Mesothelial cell of epicardium (in vitro differentiated cells): ENCODE results near the gene LRP5. TPM values are rescaled to one million over a fixed set of nuclear protein-coding genes. Genes with fewer than 3 reads are reported as not detected.

ENCODE experiments used
- DNase-seq, 2 experiments: peaks; one replicate each; pipeline ENCODE4 v3.0.0; 2021; ENCODE audit warnings: low spot score in 2 of 2; ENCODE audit not compliant: unreplicated experiment in 2 of 2
- H3K27ac Mint-ChIP-seq: 2 replicates; pipeline ENCODE4 v1.8.0; 2021; ENCODE audit warnings: mixed read lengths
- H3K27me3 Mint-ChIP-seq: 2 replicates; pipeline ENCODE4 v1.8.0; 2021; ENCODE audit warnings: low read depth, mixed read lengths
- H3K36me3 Mint-ChIP-seq: 2 replicates; pipeline ENCODE4 v1.8.0; 2021; ENCODE audit warnings: mixed read lengths
- H3K4me1 Mint-ChIP-seq: 2 replicates; pipeline ENCODE4 v1.8.0; 2021; ENCODE audit warnings: mixed read lengths
- H3K4me3 Mint-ChIP-seq: 2 replicates; pipeline ENCODE4 v1.8.0; 2021; ENCODE audit warnings: mild to moderate bottlenecking, moderate library complexity, mixed read lengths
- H3K9me3 Mint-ChIP-seq: 2 replicates; pipeline ENCODE4 v1.8.0; 2021; ENCODE audit warnings: mixed read lengths
- CTCF ChIP-seq: fragments of 200-600 bp; sonication (generic); IDR thresholded peaks from one replicate; pipeline ENCODE4 v1.5.0; 2021; ENCODE audit warnings: antibody characterized with exemption; ENCODE audit not compliant: unreplicated experiment
- total RNA-seq: library from RNA; stranded (reverse); gene quantifications from 3 replicates; pipeline ENCODE4 v1.2.1, GENCODE V29; 2021

Gene LRP5
- total RNA-seq, 1 donor from 2014 or later = 72.5 TPM

GRCh38 chr11:68335683-68336082 is 23.3 kb downstream of the LRP5 start:
- Mint-ChIP-seq H3K27me3 (no peaks in the 10 kb centered on the region), H3K27ac (no peak overlapping the region), H3K4me1 (peaks cover 30% of the 10 kb centered on the region), H3K36me3 (peaks cover 3% of the 10 kb centered on the region), H3K4me3 (no peak overlapping the region), H3K9me3 (no peaks in the 10 kb centered on the region)
- TF ChIP-seq CTCF = no peak
- DNase-seq = no peak

GRCh38 chr11:68336716-68337115 is 24.3 kb downstream of the LRP5 start:
- H3K9me3 Mint-ChIP-seq = no peaks in the 10 kb centered on the region
- no peak for TF ChIP-seq CTCF
- H3K36me3 Mint-ChIP-seq = peaks cover 3% of the 10 kb centered on the region
- no peak overlapping the region for H3K27ac Mint-ChIP-seq
- no peak for DNase-seq
- no peaks in the 10 kb centered on the region for H3K27me3 Mint-ChIP-seq
- peaks cover 30% of the 10 kb centered on the region for H3K4me1 Mint-ChIP-seq
- no peak overlapping the region for H3K4me3 Mint-ChIP-seq

- peak overlapping the region; percentile 5 for H3K27ac Mint-ChIP-seq
- H3K27me3 Mint-ChIP-seq = no peaks in the 10 kb centered on the region
- TF ChIP-seq CTCF = no peak
- H3K36me3 Mint-ChIP-seq = peaks cover 3% of the 10 kb centered on the region
- no peak overlapping the region for H3K4me3 Mint-ChIP-seq
- peaks cover 32% of the 10 kb centered on the region for H3K4me1 Mint-ChIP-seq
- DNase-seq = no peak
- H3K9me3 Mint-ChIP-seq = no peaks in the 10 kb centered on the region
These were observed 25.0 kb downstream of the LRP5 start for GRCh38 chr11:68337399-68337835.

GRCh38 chr11:68338051-68338780 is 25.8 kb downstream of the LRP5 start:
- Mint-ChIP-seq H3K36me3 (peaks cover 3% of the 10 kb centered on the region), H3K9me3 (no peaks in the 10 kb centered on the region), H3K27me3 (no peaks in the 10 kb centered on the region), H3K27ac (peak overlapping the region; percentile 75), H3K4me3 (no peak overlapping the region), H3K4me1 (peaks cover 34% of the 10 kb centered on the region)
- no peak for TF ChIP-seq CTCF
- no peak for DNase-seq

GRCh38 chr11:68340003-68340767 is 27.8 kb downstream of the LRP5 start:
- Mint-ChIP-seq H3K9me3 (no peaks in the 10 kb centered on the region), H3K4me3 (no peak overlapping the region), H3K4me1 (peaks cover 48% of the 10 kb centered on the region), H3K27ac (no peak overlapping the region), H3K36me3 (no peaks in the 10 kb centered on the region), H3K27me3 (no peaks in the 10 kb centered on the region)
- TF ChIP-seq CTCF = no peak
- no peak for DNase-seq
